Coronary artery (tissue), 2 donors: ENCODE data around the gene TMEM168.

Source experiments
- DNase-seq: peaks from one replicate; pipeline ENCODE4 v3.0.0-alpha.2; 2017; ENCODE audit warnings: low spot score
- H3K27ac ChIP-seq, 2 donors: fragments of 200-600 bp; sonication (generic); one replicate each; pipeline ENCODE4 v1.5.1; 2016 to 2019
- H3K4me3 ChIP-seq: fragments of 200-600 bp; sonication (generic); 2 replicates; pipeline ENCODE4 v1.5.1; 2016; ENCODE audit warnings: mild to moderate bottlenecking, moderate library complexity
- TF ChIP-seq, protein P1 (sequence below): fragments of 200-600 bp; sonication (generic); IDR thresholded peaks from one replicate; pipeline ENCODE4 v1.5.1; 2019; ENCODE audit warnings: antibody characterized with exemption

Gene TMEM168

DNA sequence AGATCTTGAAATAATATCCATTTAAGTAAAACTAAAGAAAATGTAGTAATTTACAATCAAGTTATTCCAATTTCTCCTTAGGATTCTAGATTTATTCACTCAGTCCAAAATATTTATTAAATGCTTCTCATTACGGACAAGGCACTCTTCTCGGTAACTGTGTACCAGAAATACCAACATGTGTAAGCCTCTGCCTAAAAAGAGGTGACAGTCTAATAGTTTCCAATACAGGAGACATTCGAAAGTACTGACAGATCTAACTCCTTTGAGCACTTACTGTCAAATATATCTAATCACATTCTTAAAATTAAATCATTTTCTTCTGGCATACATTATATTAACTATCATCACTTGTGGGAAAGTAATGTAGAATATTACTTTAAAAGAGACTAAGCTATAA is 26.9 kb downstream of the TMEM168 start:
- TF ChIP-seq, protein P1, sequence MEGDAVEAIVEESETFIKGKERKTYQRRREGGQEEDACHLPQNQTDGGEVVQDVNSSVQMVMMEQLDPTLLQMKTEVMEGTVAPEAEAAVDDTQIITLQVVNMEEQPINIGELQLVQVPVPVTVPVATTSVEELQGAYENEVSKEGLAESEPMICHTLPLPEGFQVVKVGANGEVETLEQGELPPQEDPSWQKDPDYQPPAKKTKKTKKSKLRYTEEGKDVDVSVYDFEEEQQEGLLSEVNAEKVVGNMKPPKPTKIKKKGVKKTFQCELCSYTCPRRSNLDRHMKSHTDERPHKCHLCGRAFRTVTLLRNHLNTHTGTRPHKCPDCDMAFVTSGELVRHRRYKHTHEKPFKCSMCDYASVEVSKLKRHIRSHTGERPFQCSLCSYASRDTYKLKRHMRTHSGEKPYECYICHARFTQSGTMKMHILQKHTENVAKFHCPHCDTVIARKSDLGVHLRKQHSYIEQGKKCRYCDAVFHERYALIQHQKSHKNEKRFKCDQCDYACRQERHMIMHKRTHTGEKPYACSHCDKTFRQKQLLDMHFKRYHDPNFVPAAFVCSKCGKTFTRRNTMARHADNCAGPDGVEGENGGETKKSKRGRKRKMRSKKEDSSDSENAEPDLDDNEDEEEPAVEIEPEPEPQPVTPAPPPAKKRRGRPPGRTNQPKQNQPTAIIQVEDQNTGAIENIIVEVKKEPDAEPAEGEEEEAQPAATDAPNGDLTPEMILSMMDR, result no peak
- Histone ChIP-seq H3K4me3 (no peak overlapping the region), H3K27ac (no peak overlapping the region)
- DNase-seq, result no peak

DNA sequence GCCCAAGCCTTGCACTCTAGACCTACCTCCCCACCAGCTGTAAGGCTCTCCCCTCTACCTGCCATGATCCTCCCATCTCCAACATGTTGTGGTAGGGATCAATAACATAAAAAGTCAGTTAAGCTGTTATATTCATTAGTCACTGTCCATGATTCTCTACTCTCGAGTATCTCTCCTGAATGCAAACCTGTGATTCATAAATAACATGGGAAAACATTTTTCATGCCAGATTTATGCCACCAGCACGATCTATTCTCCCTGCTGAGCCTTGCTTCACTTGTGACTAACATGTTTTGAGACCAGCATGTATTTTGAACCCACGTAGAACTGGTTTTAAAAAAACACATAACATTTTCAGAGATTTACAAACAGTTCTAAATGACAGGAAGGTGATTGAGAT is 30.3 kb downstream of the TMEM168 start:
- no peak overlapping the region for H3K27ac ChIP-seq
- no peak for DNase-seq
- no peak overlapping the region for H3K4me3 ChIP-seq
- TF ChIP-seq, protein P1, result no peak

DNA sequence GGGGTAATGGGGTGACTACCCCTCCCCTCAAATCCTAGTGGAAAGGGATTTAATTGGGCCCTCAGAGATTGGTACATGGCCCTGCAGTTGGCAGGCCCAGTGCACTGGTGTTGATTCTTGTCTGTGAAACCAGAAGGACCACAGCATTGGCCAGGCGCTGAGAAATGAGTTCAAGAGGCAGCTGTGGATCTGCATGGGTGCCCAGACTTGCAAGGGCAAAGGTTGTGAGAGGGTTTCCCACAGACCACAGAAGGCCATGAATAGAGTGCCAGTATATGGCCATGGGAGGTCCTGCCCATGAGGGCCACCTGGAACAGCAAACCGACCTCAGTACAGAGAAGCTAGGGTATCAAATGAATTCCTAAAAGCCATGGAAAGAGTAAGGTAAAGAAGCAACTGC is 32.9 kb downstream of the TMEM168 start:
- no peak overlapping the region for H3K27ac ChIP-seq
- TF ChIP-seq, protein P1, result no peak
- DNase-seq, result no peak
- no peak overlapping the region for H3K4me3 ChIP-seq

DNA sequence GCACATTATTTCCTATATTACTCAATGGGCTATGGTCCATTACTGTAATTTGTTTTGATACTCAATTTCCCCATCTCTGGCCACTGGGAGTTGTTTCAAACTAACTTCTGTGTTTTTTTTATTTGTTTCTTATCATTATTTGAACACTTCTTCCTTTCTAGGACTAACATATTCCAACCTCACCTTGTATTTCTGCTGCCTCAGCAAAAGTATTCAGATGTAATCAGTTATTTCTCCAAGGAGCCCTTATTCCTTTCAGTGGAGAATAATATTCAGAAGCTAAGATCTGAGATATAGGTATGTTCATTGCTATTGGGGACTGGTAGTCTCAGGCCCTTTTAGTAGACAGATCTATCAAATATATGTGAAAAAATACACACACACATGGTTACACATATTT is 36.9 kb downstream of the TMEM168 start:
- H3K4me3 ChIP-seq, result no peak overlapping the region
- no peak overlapping the region for H3K27ac ChIP-seq
- DNase-seq, result no peak
- TF ChIP-seq, protein P1, result no peak

DNA sequence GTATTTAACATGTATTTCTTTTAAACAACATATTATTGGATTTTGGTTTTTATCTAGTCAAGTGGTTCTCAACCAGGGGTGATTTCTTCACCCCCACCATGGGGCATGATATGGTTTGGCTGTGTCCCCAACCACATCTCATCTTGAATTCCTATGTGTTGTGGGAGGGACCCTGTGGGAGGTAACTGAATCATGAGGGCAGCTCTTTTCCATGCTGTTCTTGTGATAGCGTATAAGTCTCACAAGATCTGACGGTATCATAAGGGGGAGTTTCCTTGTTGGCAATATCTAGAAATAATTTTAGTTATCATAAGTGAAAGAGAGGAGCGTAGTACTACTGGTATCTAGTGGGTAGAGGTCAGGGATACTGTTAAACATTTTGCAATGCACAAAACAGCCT is 37.6 kb downstream of the TMEM168 start:
- DNase-seq, result no peak
- TF ChIP-seq, protein P1, result no peak
- H3K4me3 ChIP-seq, result no peak overlapping the region
- no peak overlapping the region for H3K27ac ChIP-seq

DNA sequence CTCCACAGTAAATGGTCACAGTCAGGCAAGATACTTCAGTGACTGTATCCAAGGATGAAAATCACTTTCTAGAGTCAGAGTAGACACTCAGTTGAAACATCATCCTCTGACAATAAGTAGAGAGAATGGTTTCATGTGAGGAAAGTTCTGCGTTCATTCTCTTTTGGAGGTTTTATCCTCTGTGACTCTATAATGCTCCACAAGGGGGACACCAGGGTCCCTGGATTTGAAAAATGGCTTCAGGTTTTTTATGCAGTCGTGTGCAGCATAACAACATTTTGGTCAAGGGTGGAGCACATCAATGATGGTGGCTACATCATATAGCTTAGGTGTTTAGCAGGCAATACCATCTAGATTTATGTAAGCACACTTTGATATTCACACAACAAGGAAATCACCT is 40.4 kb downstream of the TMEM168 start:
- TF ChIP-seq, protein P1, result no peak
- DNase-seq, result no peak

DNA sequence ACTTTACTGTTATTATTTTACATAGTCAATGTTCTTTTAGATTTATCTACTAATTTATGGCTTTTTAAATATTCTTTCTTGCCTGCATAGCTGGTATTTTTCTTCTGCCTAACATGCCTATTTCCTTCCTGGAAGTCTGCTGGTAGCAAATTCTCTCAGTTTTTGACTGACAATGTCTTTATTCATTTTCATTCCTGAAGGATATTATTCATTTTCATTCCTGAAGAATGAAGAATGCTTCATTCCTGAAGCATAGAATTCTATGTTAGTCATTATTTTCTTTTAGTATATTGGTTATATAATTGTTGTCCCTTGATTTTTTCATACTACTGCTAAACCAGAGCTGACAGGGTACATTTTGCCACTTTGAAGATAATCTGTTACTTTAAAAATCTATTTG is 41.8 kb downstream of the TMEM168 start:
- no peak for DNase-seq
- TF ChIP-seq, protein P1, result no peak
- Histone ChIP-seq H3K27ac (no peak overlapping the region), H3K4me3 (no peak overlapping the region)

More for the DNA sequence above, 40.4 kb downstream of the TMEM168 start:
- Histone ChIP-seq H3K27ac (no peak overlapping the region), H3K4me3 (no peak overlapping the region)
